DOHH2 (cell line): ENCODE data around the gene TRNP1.

Experiments used
- H3F3A ChIP-seq: fragments of 200-600 bp; sonication (generic), shearing (Covaris generic); 2 replicates; pipeline ENCODE4 v1.6.0; 2016; ENCODE audit warnings: antibody characterized with exemption, mild to moderate bottlenecking; ENCODE audit not compliant: control insufficient read depth, insufficient read depth
- H3K27ac ChIP-seq: fragments of 200-600 bp; sonication (generic); 2 replicates; pipeline ENCODE4 v1.5.1; 2014; ENCODE audit warnings: low read depth, mild to moderate bottlenecking, low read length, moderate library complexity
- H3K27me3 ChIP-seq: fragments of 200-600 bp; sonication (generic); 2 replicates; pipeline ENCODE4 v1.6.1; 2014; ENCODE audit warnings: mild to moderate bottlenecking, low read length, mixed read lengths; ENCODE audit not compliant: control insufficient read depth
- H3K36me3 ChIP-seq: fragments of 200-600 bp; sonication (generic); 2 replicates; pipeline ENCODE4 v1.6.1; 2014; ENCODE audit warnings: mild to moderate bottlenecking, low read length, moderate library complexity, mixed read lengths; ENCODE audit not compliant: control insufficient read depth
- H3K4me1 ChIP-seq: fragments of 200-600 bp; sonication (generic); 2 replicates; pipeline ENCODE4 v1.6.1; 2014; ENCODE audit warnings: mild to moderate bottlenecking, low read length, mixed read lengths; ENCODE audit not compliant: control insufficient read depth
- H3K4me2 ChIP-seq: fragments of 200-600 bp; sonication (generic); 2 replicates; pipeline ENCODE4 v1.6.0; 2014; ENCODE audit warnings: mild to moderate bottlenecking, low read length, moderate library complexity
- H3K4me3 ChIP-seq: fragments of 200-600 bp; sonication (generic); 2 replicates; pipeline ENCODE4 v1.5.1; 2014; ENCODE audit warnings: mild to moderate bottlenecking, low read length, mixed read lengths
- H3K79me2 ChIP-seq: fragments of 200-600 bp; sonication (generic); 2 replicates; pipeline ENCODE4 v1.6.1; 2014; ENCODE audit warnings: mild to moderate bottlenecking, low read length, mixed read lengths; ENCODE audit not compliant: control insufficient read depth
- H3K9me2 ChIP-seq: fragments of 200-600 bp; sonication (generic); replicated peaks from 2 replicates; pipeline ENCODE4 v1.6.1; 2014; ENCODE audit warnings: mild to moderate bottlenecking, low read length, mixed read lengths; ENCODE audit not compliant: control insufficient read depth
- H3K9me3 ChIP-seq: fragments of 200-600 bp; sonication (generic); 2 replicates; pipeline ENCODE4 v1.6.1; 2014; ENCODE audit warnings: antibody characterized with exemption, low read length, mixed read lengths; ENCODE audit not compliant: control insufficient read depth, insufficient read depth
- H4K20me1 ChIP-seq: fragments of 200-600 bp; sonication (generic); 2 replicates; pipeline ENCODE4 v1.6.0; 2014; ENCODE audit warnings: low read depth, mild to moderate bottlenecking, antibody characterized with exemption, low read length, moderate library complexity; ENCODE audit not compliant: control insufficient read depth, insufficient read depth
- EZH2phosphoT487 ChIP-seq: fragments of 200-600 bp; sonication (generic); IDR thresholded peaks from 2 replicates; pipeline ENCODE4 v1.6.1; 2017; ENCODE audit warnings: borderline replicate concordance, mild to moderate bottlenecking, antibody characterized with exemption, low read length, moderate library complexity, mixed read lengths
- TF ChIP-seq, protein P1 (sequence below): fragments of 200-600 bp; sonication (generic); IDR thresholded peaks from one replicate; pipeline ENCODE4 v1.5.1; 2014; ENCODE audit warnings: antibody characterized with exemption, mild to moderate bottlenecking, low read depth, low read length; ENCODE audit not compliant: poor library complexity, severe bottlenecking

TRNP1 gene

GRCh38 chr1:26953374-26953773 is 40.1 kb upstream of the TRNP1 start:
- no peak for TF ChIP-seq EZH2phosphoT487
- TF ChIP-seq, protein P1, sequence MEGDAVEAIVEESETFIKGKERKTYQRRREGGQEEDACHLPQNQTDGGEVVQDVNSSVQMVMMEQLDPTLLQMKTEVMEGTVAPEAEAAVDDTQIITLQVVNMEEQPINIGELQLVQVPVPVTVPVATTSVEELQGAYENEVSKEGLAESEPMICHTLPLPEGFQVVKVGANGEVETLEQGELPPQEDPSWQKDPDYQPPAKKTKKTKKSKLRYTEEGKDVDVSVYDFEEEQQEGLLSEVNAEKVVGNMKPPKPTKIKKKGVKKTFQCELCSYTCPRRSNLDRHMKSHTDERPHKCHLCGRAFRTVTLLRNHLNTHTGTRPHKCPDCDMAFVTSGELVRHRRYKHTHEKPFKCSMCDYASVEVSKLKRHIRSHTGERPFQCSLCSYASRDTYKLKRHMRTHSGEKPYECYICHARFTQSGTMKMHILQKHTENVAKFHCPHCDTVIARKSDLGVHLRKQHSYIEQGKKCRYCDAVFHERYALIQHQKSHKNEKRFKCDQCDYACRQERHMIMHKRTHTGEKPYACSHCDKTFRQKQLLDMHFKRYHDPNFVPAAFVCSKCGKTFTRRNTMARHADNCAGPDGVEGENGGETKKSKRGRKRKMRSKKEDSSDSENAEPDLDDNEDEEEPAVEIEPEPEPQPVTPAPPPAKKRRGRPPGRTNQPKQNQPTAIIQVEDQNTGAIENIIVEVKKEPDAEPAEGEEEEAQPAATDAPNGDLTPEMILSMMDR = no peak
- H3K9me3 ChIP-seq = no peaks in the 10 kb centered on the region
- H3K9me2 ChIP-seq = no peaks in the 10 kb centered on the region
- H3K4me3 ChIP-seq = no peak overlapping the region
- no peaks in the 10 kb centered on the region for H3K36me3 ChIP-seq
- no peaks in the 10 kb centered on the region for H3K79me2 ChIP-seq
- H3K27ac ChIP-seq = no peak overlapping the region
- no peaks in the 10 kb centered on the region for H3K4me1 ChIP-seq
- H3K4me2 ChIP-seq = no peak overlapping the region
- H3K27me3 ChIP-seq = no peaks in the 10 kb centered on the region
- no peaks in the 10 kb centered on the region for H3F3A ChIP-seq
- no peaks in the 10 kb centered on the region for H4K20me1 ChIP-seq

- no peaks in the 10 kb centered on the region for H3K9me2 ChIP-seq
- TF ChIP-seq EZH2phosphoT487 = no peak
- TF ChIP-seq, protein P1 = no peak
- no peaks in the 10 kb centered on the region for H3K36me3 ChIP-seq
- H3K9me3 ChIP-seq = no peaks in the 10 kb centered on the region
- H3F3A ChIP-seq = peaks cover 7% of the 10 kb centered on the region; the same call in 1 of the 2 replicates
- no peaks in the 10 kb centered on the region for H4K20me1 ChIP-seq
- no peak overlapping the region for H3K4me3 ChIP-seq
- no peaks in the 10 kb centered on the region for H3K79me2 ChIP-seq
- peaks cover 15% of the 10 kb centered on the region for H3K27me3 ChIP-seq
- peaks cover 16% of the 10 kb centered on the region for H3K4me1 ChIP-seq
- H3K27ac ChIP-seq = no peak overlapping the region
- H3K4me2 ChIP-seq = no peak overlapping the region
These were observed 37.2 kb upstream of the TRNP1 start for GRCh38 chr1:26956321-26956720.

DNA sequence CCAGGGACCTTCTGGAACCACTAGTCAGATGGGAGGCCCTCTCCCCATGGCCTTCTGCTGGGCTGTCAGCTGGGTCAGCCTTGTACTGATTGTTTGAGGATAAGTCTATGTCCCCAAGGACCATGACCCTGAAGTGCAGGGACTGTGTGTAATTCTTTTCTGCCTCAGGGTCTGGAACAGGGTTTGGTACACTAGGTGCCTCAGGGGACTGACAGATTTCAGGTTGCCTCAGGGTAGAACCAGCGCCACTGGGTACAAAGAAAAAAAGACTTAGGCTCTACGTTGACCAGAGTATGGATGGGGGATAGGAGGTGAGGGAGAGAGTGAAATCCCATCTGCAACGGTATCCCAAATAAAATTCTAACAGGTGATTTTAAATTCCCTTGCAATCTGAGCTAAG is 36.2 kb upstream of the TRNP1 start:
- H3K36me3 ChIP-seq = no peaks in the 10 kb centered on the region

More for the DNA sequence above, 36.2 kb upstream of the TRNP1 start:
- H3K4me3 ChIP-seq = no peak overlapping the region
- H3K4me1 ChIP-seq = peaks cover 16% of the 10 kb centered on the region
- H3K9me3 ChIP-seq = no peaks in the 10 kb centered on the region
- H3K27ac ChIP-seq = no peak overlapping the region
- no peak overlapping the region for H3K4me2 ChIP-seq
- no peak for TF ChIP-seq EZH2phosphoT487
- TF ChIP-seq, protein P1 = no peak
- peaks cover 23% of the 10 kb centered on the region for H3K27me3 ChIP-seq
- peaks cover 15% of the 10 kb centered on the region for H3F3A ChIP-seq
- no peaks in the 10 kb centered on the region for H3K79me2 ChIP-seq
- no peaks in the 10 kb centered on the region for H3K9me2 ChIP-seq
- no peaks in the 10 kb centered on the region for H4K20me1 ChIP-seq
